NB4 (cell line): ENCODE results near the gene FOXP2.

Experiments
- DNase-seq: peaks from one replicate; pipeline ENCODE4 v3.0.0; 2010; ENCODE audit warnings: low read depth
- H3K4me3 ChIP-seq: one replicate; pipeline ENCODE4 v1.5.1; 2011; ENCODE audit warnings: mild to moderate bottlenecking, low read depth, low read length, moderate library complexity
- CTCF ChIP-seq: IDR thresholded peaks from one replicate; pipeline ENCODE4 v1.5.1; 2012; ENCODE audit warnings: low read depth, low read length
- MYC ChIP-seq: IDR thresholded peaks from 2 replicates; pipeline ENCODE4 v1.6.1; 2011; ENCODE audit warnings: low read depth, low read length
- POLR2A ChIP-seq: IDR thresholded peaks from 2 replicates; pipeline ENCODE4 v1.6.1; 2011; ENCODE audit warnings: mild to moderate bottlenecking; ENCODE audit not compliant: insufficient read length; ENCODE audit errors: extremely low read depth
- TF ChIP-seq, protein P1 (sequence below): IDR thresholded peaks from 2 replicates; pipeline ENCODE4 v1.6.1; 2011; ENCODE audit warnings: low read depth, low read length

The FOXP2 gene

DNA sequence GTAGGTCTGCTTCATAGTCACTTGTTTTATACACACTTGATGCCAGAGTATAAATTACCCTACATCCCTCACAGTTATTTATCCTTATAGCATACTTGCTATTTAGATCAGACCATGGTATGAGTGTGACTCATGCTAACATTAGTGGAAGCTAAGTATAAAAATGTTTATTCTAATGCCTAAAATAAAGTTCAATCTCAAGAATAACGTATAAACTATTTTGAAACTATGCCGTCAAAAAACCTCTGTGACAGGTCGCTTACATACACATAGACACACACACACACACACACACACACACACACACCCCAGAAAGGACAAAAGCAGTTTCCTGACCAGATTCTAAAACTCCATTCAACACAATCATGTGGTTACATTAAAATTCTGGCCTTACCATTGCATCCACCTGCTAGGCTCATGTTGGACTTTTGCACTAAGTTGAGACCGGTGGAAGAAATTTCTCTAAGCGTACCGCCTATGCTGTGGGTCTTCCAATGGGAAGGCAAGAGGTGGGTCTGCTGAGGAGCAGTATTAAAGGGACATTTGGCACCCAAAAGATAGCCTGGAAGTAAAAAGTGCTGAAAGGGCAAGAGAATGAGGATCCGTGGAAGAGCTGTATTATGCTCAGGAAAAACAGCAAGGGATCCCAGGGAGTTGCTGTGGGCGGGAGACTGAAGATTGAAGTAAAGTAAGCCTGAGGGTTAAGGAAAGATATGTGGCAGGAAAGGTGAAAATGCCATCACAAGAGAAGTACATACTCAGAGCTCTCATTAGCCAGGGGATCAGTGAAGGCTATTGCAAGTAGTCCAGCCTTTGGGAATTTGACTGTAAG, 5.0 kb downstream of the FOXP2 start:
- no peak for DNase-seq
- no peak for TF ChIP-seq MYC
- H3K4me3 ChIP-seq: no peak overlapping the region

GRCh38 chr7:114422507-114423501, 8.2 kb downstream of the FOXP2 start:
- no peak overlapping the region for H3K4me3 ChIP-seq
- no peak for DNase-seq
- TF ChIP-seq CTCF: peak; percentile 11
- TF ChIP-seq, protein P1, sequence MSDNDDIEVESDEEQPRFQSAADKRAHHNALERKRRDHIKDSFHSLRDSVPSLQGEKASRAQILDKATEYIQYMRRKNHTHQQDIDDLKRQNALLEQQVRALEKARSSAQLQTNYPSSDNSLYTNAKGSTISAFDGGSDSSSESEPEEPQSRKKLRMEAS: no peak

DNA sequence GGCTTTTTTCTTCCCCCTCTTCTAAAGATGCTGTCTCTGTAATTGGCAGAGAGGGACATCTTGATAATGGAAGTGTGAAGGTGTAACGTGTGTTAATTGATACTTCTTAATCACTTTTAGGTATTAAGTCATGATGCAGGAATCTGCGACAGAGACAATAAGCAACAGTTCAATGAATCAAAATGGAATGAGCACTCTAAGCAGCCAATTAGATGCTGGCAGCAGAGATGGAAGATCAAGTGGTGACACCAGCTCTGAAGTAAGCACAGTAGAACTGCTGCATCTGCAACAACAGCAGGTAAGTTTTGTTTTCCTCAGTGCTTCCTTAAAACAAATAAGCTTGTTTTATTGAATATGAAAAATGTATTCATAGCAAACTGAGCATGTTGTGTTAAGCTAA, 11.8 kb downstream of the FOXP2 start:
- H3K4me3 ChIP-seq: no peak overlapping the region
- DNase-seq: no peak
- TF ChIP-seq, protein P1: no peak
- no peak for TF ChIP-seq POLR2A
- no peak for TF ChIP-seq MYC
- TF ChIP-seq CTCF: no peak

DNA sequence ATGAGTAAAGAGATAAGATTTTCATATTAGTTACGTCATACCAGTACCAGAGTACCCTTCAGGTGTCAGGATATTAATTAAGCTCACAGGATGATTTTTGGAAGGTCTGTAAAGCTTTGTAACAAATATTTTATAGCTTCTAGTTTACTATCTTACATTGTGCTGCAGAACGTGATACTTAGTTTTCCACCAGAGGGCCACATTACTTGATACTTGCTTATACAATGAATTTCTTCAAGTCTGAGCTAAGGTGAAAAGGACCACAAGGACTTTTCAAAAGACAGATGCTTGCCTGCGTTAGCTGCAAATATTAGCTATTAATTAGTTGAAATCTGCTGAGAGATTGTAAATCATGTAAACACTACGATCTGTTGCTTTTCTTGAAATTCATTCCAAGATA, 12.2 kb downstream of the FOXP2 start:
- H3K4me3 ChIP-seq: no peak overlapping the region
- no peak for TF ChIP-seq MYC
- TF ChIP-seq POLR2A: no peak
- no peak for TF ChIP-seq CTCF
- TF ChIP-seq, protein P1: no peak
- no peak for DNase-seq

DNA sequence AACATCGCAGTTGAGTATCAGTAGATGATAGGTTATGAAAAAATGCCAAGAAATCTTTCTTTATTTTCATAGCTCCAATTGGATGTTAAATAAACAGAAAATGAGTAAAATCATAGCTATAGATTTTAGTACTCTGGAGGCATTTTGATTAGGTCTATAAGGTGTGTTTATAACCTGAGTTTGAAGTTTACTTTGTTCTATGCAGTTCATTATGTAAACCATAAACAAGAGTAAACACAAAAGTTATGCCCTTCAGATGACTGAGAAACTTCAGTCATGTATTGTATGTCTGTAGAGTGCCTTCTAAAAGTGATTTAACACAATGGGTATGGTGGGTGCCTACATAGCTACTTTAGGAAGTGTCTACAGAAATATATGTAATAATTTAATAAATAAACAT, 13.6 kb downstream of the FOXP2 start:
- no peak overlapping the region for H3K4me3 ChIP-seq
- TF ChIP-seq, protein P1: no peak
- TF ChIP-seq POLR2A: no peak
- TF ChIP-seq MYC: no peak
- no peak for TF ChIP-seq CTCF
- no peak for DNase-seq

DNA sequence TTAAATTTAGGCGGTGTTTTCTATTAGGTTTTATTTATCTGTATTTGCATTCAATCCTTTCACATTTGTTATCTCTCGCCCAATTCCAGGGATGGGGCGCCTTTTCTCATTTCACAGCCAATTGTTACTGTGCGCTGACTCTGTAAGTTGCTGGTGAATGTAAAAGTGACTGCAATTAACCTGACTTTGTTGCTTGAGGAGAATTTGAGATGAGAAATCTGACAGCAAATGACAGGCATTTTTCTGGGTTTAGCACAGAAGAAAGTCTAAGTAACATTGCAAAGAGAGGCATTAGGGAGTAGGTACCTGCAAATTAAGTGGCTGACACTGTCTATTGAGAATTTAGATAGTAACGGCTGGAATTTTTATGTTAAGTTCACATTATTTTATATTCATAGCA, 16.6 kb downstream of the FOXP2 start:
- no peak overlapping the region for H3K4me3 ChIP-seq
- no peak for DNase-seq
- no peak for TF ChIP-seq POLR2A
- TF ChIP-seq, protein P1: no peak
- TF ChIP-seq MYC: no peak
- TF ChIP-seq CTCF: no peak
